Fibroblast of pulmonary artery (primary cell): ENCODE measurements around the gene S100A8.

Source experiments
- DNase-seq: peaks from one replicate; pipeline ENCODE4 v3.0.0-alpha.2; 2010; ENCODE audit warnings: low read depth
- H3K4me3 ChIP-seq: replicated peaks from 2 replicates; pipeline ENCODE4 v1.5.1; 2011; ENCODE audit warnings: low read depth, mild to moderate bottlenecking, control low read depth, low read length, moderate library complexity
- CTCF ChIP-seq: IDR thresholded peaks from 2 replicates; pipeline ENCODE4 v1.5.1; 2011; ENCODE audit warnings: mild to moderate bottlenecking, control low read depth, low read length, inconsistent platforms; ENCODE audit errors: missing control alignments

S100A8 gene

GRCh38 chr1:153368495-153368894 is 22.4 kb downstream of the S100A8 start:
- TF ChIP-seq CTCF: no peak
- no peak for DNase-seq
- H3K4me3 ChIP-seq: no peak overlapping the region

GRCh38 chr1:153367090-153367489 is 23.8 kb downstream of the S100A8 start:
- DNase-seq: no peak
- no peak for TF ChIP-seq CTCF
- no peak overlapping the region for H3K4me3 ChIP-seq

GRCh38 chr1:153366261-153366660 is 24.6 kb downstream of the S100A8 start:
- TF ChIP-seq CTCF: no peak
- DNase-seq: no peak
- no peak overlapping the region for H3K4me3 ChIP-seq

- H3K4me3 ChIP-seq: no peak overlapping the region
- no peak for TF ChIP-seq CTCF
Measured at GRCh38 chr1:153365696-153366095, 25.2 kb downstream of the S100A8 start.

GRCh38 chr1:153364766-153365666 is 25.9 kb downstream of the S100A8 start:
- no peak overlapping the region for H3K4me3 ChIP-seq
- TF ChIP-seq CTCF: no peak
- no peak for DNase-seq

More at GRCh38 chr1:153365696-153366095, 25.2 kb downstream of the S100A8 start:
- no peak for DNase-seq

GRCh38 chr1:153364156-153364555 is 26.7 kb downstream of the S100A8 start:
- TF ChIP-seq CTCF: no peak
- DNase-seq: no peak
- H3K4me3 ChIP-seq: no peak overlapping the region

GRCh38 chr1:153363641-153364040 is 27.2 kb downstream of the S100A8 start:
- no peak overlapping the region for H3K4me3 ChIP-seq
- DNase-seq: no peak
- no peak for TF ChIP-seq CTCF
